Prostate gland (tissue), 2 donors: Measurements from ENCODE around the gene CEACAM3.

Source experiments
- POLR2A ChIP-seq: fragments of 450-650 bp; IDR thresholded peaks from one replicate; pipeline ENCODE4 v1.6.1; 2016; ENCODE audit warnings: antibody characterized with exemption, mild to moderate bottlenecking
- TF ChIP-seq, protein P1 (sequence below), 4 experiments: fragments of 200-600 bp in 2 of 4; fragments of 450-650 bp in 2 of 4; sonication (generic) in 2 of 4; IDR thresholded peaks; 1 replicate in 3 of 4; 2 replicates in 1 of 4; pipeline ENCODE4 v1.5.1; 2016 to 2019; ENCODE audit warnings: antibody characterized with exemption in 4 of 4, mild to moderate bottlenecking in 2 of 4, moderate library complexity in 2 of 4

- TF ChIP-seq, protein P1, sequence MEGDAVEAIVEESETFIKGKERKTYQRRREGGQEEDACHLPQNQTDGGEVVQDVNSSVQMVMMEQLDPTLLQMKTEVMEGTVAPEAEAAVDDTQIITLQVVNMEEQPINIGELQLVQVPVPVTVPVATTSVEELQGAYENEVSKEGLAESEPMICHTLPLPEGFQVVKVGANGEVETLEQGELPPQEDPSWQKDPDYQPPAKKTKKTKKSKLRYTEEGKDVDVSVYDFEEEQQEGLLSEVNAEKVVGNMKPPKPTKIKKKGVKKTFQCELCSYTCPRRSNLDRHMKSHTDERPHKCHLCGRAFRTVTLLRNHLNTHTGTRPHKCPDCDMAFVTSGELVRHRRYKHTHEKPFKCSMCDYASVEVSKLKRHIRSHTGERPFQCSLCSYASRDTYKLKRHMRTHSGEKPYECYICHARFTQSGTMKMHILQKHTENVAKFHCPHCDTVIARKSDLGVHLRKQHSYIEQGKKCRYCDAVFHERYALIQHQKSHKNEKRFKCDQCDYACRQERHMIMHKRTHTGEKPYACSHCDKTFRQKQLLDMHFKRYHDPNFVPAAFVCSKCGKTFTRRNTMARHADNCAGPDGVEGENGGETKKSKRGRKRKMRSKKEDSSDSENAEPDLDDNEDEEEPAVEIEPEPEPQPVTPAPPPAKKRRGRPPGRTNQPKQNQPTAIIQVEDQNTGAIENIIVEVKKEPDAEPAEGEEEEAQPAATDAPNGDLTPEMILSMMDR (IDR thresholded peaks at IDR 0.05): no peak
- no peak for TF ChIP-seq POLR2A
Measured at GRCh38 chr19:41860419-41861115, 64.2 kb downstream of the CEACAM3 start.
